GM19455 (cell line): ENCODE results near the gene NOP53.
"Not testable (repeated sequence)": the region's sequence is repeated elsewhere in the genome, so short reads cannot be mapped to it uniquely, and the experiment has no call there.

Experiments used
- ATAC-seq: cut with Tn5 transposase; IDR thresholded peaks from one replicate; pipeline ENCODE4 v1.9.1; 2021; ENCODE audit not compliant: unreplicated experiment

NOP53 gene

DNA sequence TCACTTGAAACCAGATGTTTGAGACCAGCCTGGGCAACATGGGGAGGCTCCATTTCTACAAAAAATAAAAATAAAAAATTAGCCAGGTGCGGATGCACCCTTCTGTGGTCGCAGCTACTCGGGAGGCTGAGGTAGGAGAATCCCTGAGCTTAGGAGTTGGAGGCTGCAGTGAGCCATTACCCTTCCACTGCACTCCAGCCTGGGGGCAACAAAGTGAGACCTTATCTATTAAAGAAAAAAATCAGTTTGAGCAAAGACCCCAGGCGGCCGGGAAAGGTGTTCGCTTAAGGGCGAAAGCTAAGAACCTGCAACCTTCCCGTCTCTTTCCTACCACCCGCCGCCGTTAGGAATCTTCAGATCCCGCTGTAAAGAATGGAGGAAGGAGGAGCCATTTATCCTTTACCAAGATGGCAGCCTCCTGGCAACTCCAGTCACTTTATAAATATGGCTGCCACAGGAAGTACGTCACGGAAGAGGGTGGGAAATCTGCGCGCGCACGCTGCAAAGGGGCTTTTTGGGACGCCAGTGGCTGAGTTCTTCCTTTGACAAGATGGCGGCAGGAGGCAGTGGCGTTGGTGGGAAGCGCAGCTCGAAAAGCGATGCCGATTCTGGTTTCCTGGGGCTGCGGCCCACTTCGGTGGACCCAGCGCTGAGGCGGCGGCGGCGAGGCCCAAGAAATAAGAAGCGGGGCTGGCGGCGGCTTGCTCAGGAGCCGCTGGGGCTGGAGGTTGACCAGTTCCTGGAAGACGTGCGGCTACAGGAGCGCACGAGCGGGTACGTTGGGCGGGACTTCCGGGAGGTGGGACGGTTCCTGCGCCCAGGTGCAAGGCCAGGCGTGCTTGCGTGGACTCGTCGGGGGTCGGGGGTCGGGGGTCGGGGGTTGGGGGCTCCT, at the start of gene NOP53:
Gene NOP53 (plus strand): TSS at position 537 of the 892 bp plus-strand sequence. CDS start 14 bp downstream, at position 551.
- peak; percentile 64 for ATAC-seq

DNA sequence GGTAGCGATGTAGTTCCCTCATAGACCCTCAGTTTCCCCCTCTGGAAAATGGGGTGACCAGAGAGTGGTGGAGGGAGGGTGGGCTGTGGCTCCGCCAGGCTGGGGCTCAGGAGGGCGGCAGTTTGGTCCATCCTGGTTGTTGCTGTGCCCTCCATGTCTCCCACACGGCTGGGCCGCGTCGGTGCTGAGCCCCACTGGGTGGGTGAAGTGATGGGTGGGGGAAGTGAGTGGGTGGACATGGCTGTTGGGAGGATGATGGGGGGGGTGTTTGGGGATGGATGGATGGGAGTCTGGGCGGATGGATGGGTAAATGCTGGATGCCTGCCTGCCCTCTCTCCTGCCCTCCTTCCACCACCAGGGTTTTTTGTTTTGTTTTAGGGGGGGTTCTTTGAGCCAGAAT, 48.7 kb upstream of the NOP53 start:
- ATAC-seq, result no peak

DNA sequence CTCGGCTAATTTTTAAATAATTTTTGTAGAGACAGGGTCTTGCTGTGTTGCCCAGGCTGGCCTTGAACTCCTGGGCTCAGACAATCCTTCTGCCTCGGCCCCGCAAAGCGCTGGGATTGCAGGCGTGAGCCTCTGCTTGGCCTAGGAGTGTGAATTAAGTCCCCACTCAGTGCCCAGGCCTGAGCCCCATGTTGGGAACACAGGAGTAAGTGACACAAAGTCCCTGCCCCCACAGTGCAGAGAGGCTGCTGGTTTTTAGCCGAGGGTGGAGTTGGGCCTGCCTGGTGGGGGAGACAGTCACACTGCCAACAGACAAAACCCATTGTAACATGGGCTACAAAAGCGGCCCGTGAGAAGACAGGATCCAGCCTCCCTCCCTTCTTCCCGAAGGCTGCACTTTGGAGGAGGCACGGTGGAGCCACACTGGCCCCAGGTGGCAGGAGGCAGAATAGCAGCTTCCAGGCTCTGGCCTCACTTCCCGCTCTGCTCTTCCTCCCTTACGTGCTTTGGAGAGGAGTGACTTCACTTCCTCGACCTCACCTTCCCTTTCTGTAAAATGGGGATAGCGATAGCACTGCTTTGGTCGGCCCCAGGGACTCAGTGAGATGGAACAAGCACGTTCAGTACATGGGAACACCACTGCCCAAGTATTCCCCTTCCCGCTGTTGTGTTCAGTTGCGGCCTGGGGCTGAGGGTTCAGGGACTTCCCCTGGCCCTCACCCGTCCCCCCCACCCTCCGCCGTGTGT, 47.3 kb upstream of the NOP53 start:
- no peak for ATAC-seq

DNA sequence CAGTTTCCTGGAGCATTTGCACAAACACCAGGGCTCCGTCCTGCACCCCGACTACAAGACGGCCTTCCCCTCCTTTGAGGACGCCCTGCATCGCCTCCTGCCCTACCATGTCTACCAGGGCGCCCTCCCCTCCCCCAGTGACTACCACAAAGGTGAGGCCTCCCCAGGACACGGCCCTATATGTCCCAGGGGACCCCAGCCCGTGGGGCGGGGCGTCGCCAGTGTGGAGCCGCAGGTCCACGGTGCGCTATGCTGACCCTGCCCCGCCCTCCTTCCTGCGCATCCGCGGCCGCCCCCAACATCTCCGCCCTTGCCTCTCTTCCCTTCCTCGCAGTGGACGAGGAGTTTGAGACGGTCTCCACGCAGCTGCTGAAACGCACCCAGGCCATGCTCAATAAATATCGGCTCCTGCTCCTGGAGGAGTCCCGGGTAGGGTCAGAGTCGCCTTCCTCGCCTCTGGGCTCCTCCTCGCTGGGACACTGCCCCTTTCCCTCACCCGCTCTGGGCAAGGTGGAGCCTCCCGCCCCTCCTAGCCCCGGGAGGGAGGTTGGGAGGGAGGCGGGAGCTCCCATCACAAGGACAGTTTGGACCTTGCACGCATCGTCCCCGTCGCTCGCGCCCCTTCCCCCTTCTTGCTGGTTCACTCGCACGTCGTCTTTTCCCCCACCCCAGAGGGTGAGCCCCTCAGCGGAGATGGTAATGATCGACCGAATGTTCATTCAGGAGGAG, 46.6 kb upstream of the NOP53 start:
- no peak for ATAC-seq

DNA sequence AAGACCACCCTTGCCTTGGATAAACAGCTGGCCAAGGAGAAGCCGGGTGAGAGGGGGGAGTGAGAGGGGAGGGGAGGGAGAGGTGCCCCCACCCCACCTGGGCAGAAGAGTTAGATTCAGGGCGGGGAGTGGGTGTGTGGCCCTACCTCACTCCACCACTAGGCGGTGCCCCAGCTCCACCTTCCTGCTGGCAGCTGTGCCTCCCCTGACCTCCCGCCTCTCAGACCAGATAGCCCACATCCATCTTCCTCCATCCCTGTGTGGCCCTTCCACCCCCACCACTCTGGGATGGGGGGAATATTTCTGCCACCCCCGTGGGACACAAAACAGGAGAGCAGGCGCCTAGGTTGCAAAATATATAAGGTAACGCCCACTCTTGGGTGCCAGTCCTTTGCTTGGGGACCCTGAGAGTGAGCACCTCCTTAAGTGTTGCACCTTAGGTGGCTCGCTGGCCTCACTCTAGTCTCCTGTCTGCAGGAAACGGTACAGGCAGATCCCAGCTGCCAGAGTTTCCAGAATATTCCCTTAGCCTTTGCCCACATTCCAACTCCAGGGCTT, 45.9 kb upstream of the NOP53 start:
- ATAC-seq, result no peak

DNA sequence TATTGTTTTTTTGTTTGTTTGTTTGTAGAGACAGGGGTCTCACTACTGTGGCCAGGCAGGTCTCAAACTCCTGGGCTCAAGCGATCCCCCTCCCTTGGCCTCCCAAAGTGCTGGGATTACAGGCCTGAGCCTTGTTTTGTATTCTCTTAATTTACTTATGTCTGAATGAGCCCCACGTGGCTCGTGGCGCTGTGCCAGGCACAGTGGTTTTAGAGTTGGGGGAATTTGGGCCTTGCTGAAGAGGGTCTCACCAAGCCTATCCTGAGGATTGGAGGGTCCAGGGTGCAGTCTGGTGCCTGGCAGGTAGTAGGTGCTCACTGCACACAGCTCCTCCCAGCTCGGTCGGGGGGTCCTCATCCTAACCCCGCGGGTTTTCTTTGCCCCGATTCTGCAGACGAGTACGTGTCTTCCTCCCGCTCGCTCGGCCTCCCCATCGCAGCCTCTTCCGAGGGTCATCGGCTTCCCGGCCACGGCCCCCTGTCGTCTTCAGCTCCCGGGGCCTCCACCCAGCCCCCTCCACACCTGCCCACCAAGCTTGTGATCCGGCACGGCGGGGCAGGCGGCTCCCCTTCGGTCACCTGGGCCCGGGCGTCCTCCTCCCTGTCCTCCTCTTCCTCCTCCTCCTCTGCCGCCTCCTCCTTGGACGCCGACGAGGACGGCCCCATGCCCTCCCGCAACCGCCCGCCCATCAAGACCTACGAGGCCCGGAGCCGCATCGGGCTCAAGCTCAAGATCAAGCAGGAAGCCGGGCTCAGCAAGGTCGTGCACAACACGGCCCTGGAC, 44.2 kb upstream of the NOP53 start:
- no peak for ATAC-seq

DNA sequence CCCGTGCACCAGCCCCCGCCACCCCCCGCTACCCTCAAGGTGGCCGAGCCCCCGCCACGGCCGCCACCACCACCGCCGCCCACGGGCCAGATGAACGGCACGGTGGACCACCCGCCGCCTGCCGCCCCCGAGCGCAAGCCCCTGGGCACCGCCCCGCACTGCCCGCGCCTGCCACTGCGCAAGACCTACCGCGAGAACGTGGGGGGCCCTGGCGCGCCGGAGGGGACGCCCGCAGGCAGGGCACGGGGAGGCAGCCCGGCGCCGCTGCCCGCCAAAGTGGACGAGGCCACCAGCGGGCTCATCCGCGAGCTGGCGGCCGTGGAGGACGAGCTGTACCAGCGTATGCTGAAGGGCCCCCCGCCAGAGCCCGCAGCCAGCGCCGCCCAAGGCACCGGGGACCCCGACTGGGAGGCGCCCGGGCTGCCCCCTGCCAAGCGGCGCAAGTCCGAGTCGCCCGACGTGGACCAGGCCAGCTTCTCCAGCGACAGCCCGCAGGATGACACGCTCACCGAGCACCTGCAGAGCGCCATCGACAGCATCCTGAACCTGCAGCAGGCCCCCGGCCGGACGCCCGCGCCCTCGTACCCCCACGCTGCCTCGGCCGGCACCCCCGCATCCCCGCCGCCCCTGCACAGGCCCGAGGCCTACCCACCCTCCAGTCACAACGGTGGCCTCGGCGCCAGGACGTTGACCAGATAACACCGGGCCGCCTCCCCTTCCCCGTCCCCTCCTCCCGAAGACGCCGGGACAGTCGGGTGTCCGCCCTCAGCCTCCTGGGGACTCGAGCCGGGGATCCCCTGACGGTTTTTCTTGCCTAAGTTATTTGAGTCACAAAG, 43.4 kb upstream of the NOP53 start:
- ATAC-seq, result no peak

DNA sequence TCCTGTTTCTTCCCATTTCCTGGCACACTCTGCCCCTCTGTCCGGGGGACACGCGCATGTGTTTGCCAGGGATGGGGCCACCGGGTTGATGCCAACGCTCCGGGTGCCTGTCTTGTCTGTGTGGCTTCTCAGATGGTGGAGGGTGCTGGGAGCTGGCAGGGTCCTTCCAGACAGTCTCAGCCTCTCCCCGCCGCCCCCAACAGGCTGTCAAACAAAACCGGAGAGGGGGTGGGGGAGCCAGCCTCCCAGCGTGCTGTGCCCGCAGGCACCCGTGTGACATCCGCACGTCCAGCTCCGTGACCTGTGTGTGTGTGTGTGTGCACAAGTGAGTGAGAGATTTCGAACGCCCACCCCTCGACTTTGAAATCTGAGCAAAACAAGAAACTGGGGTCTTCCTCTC, 42.7 kb upstream of the NOP53 start:
- no peak for ATAC-seq

DNA sequence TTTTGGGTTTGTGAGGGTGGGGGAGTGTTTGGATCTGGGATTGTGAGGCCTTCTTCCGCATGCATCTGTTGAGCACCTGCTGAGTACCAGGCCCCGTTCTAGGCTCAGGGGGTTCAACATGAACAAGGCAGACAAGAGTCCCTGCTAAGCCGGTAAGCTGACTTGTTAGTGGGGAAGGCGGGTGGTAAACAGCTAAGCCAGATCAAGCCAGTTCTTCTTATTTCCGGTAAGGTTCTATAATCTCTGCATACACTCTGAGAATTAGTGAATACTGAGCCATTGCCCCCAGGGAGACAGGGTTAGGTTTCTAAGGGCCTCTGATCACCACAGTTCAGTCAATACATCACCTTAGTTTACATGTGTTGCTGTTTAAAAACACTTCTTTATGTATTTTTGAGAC, 42.0 kb upstream of the NOP53 start:
- ATAC-seq, result no peak

DNA sequence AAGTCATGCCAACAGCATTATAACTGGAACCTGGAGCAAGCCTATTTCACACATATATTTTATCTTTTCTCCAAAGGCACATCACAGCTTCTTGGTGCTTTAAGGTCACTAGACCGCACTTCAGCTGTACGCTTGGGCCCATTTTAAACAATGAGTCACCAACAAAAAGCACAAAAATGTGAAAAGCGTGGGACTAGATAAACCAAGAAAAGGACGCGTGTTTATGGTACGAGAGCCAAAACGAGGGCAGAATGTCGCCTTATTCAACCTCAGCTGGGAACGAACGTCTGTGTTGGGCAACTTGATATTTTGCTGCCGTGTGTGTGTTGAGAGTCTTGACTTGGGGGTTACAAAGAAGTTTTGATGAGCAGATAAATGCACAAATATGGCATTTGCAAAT, 41.3 kb upstream of the NOP53 start:
- no peak for ATAC-seq

DNA sequence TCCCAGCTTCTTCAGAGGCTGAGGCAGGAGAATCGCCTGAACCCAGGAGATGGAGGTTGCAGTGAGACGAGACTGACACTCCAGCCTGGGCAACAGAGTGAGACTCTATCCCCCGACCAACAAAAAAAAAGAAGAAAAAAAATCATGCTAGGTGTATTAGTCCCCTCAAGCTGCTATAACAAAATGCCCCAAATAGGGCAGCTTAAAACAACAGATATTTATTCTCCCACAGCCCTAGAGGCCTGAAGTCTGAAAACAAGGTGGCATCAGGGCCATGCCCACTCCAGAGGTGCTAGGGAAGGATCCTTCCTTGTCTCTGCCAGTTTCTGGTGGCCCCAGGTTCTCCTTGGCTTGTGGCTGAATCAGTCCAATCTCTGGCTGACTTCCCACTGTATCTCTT, 40.7 kb upstream of the NOP53 start:
- ATAC-seq, result no peak

DNA sequence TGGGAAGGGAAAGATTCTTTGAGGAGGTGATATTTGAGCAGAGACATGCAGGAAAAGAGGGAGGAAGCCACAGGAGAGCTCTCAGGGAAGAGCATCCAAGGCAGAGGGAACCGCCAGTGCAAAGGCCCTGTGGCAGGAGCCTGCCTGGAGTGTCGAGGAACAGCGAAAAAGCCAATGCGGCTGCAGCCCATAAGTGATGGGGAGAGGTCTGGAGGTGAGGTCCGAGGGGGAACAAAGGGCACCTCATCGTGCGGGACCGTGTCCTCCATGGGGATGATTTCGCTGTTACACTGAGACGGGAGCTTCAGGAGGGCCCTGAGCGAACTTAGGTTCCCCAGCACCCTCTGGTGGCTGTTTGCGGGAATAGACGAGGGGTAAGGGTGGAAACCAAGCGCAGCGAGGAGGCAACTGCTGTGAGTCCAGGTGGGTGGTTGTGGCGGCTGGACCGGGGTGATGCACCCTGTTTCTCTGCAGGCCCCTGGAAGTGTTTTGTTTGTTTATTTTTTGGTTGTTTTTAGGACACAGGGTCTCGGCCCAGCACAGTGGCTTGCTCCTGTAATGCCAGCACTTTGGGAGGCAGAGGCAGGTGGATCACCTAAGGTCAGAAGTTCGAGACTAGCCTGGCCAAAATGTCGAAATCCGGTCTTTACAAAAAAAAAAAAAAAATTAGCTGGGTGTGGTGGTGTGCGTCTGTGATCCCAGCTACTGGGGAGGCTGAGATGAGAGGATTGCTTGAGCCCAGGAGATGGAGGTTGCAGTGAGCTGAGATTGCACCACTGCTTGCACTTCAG, 38.0 kb upstream of the NOP53 start:
- no peak for ATAC-seq

DNA sequence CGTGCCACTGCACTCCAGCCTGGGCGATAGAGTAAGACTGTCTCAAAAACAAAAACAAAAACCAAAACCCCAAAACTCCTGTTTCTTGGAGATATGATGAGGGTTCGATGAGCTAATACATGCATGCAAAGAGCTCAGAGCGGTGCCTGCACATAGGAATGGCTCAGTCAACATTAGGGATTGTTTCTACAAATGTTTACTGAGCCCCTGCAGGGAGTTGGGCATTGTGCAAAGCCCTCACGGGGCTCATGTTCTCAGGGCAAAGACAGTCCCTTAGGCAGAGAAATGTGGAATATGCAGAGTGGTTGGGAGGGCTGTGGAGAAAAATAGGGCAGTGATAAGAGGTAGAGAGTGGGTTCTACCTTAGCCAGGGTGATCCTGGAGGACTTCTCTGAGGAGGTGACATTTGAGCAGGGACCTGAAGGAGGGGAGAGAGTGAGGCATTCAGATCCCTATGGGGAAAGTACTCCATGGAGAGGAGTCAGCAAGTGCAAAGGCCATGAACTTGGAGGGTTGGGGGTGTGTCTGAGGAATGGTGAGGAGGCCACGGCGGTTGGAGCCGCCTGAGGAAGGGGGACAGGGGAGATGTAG, 33.6 kb upstream of the NOP53 start:
- ATAC-seq, result no peak

DNA sequence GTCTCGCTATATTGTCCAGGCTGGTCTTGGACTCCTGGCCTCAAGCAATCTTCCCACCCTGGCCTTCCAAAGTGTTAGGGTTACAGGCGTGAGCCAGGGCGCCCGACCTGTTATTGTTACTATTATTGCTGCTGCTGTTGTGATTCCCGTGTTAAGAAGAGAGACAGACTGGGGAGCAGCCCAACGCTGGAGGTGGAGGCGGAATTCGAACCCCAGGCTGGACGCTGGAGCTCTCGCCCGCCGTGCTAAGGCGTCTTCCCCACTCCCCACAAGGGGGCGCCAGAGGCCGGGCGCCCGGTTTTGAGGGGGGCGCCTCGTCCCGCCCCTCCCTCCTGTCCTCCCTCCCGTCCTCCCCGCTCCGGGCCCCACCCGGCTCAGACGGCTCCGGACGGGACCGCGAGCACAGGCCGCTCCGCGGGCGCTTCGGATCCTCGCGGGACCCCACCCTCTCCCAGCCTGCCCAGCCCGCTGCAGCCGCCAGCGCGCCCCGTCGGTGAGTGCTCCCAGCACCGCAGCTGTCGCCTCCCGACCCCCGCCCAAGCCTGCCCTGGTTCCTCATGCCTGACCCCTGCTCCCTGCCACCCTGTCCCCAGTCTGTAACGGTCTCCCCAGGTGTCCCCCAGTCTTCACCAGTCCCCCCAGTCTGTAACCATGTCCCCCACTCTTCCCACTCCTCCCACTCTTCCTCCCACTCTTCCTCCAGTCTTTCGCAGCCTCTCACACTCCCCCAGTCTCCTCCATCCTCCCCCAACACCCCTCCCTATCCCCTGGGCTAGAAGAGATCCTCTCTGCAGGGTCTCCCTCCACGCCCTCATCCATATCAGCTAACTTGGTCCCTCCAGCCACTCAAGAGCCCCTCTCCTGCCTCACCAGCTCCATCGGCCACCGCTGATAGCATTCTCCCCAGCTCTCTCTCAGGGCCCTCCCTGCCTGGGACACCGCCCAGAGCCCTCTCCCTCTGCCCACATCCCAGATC, 32.0 kb upstream of the NOP53 start, which contains the start of gene EHD2:
Gene EHD2 (plus strand): TSS at position 377 of the 976 bp plus-strand sequence. CDS start 3,191 bp downstream, outside the sequence.
- no peak for ATAC-seq

DNA sequence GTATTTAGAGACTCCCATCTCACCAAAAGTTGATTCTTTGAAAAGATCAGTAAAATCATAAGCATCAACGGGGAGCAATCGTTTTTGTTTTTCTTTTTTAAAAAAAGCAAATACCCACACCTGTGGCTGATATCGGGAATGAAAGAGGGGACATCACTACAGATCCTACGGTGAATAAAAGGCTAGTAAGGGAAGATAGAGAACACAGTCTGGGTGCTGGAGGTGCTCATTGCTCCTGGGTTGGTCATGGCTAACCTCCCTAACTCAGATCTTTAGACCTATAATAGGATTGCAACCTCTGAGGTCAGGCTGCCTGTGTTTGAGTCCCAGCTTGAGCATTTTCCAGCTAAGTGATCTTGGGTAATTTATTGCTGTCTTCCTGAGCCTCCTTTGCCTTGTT, 31.0 kb upstream of the NOP53 start:
- ATAC-seq, result no peak

DNA sequence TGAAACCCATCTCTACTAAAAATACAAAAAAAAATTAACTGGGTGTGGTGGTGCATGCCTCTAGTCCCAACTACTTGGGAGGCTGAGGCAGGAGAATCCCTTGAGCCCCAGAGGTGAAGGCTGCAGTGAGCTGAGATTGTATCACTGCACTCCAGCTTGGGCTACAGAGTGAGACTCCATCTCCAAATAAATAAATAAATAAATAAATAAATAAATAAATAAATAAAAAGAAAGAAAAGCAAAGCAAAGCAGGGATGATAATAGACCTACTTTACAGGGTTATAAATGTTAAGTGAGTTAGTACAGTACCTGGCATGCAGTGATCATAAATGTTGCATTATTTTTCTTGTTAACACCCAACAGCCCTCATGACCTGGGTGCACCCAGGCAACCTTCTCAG, 30.5 kb upstream of the NOP53 start:
- not testable (repeated sequence) for ATAC-seq

DNA sequence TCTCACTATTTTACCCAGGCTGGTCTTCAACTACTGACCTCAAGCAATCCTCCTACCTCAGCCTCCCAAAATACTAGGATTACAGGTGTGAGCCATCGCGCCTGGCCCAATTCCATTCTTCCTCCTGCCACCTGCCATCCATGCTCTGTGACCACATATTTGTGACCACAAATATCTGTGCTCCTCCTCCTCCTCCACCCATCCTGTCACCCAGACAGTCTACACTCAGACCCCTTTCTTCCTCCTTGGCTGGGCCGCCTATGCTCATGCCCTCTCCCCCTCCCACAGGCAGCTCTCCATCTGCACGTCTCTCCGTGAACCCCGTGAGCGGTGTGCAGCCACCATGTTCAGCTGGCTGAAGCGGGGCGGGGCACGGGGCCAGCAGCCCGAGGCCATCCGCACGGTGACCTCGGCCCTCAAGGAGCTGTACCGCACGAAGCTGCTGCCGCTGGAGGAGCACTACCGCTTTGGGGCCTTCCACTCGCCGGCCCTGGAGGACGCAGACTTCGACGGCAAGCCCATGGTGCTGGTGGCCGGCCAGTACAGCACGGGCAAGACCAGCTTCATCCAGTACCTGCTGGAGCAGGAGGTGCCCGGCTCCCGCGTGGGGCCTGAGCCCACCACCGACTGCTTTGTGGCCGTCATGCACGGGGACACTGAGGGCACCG, 28.9 kb upstream of the NOP53 start:
- ATAC-seq, result no peak
